Motor neuron (in vitro differentiated cells): ENCODE measurements around the gene CBX1. TPM values are rescaled to one million over a fixed set of nuclear protein-coding genes. Genes with fewer than 3 reads are reported as not detected.
A peak's percentile ranks its signal among the peaks of the same experiment; 100 is the strongest.

Source experiments
- ATAC-seq, 8 experiments: fragments of 200-7000 bp; cut with Tn5 transposase; replicated peaks in 6 of 8; 2 replicates each; pipeline ENCODE4 v1.8.0; 2021; ENCODE audit warnings: mild to moderate bottlenecking in 8 of 8, moderate library complexity in 8 of 8
- H3K27ac ChIP-seq, 2 donors: fragments of 250-450 bp; sonication (Bioruptor Pico); 2 replicates each; pipeline ENCODE4 v1.9.0; 2021; ENCODE audit warnings: antibody characterized with exemption in 2 of 2, mild to moderate bottlenecking in 2 of 2, moderate library complexity in 1 of 2
- H3K4me1 ChIP-seq, 2 donors: fragments of 250-450 bp; sonication (Bioruptor Pico); replicated peaks in 1 of 2; 2 replicates each; pipeline ENCODE4 v1.6.1; 2021; ENCODE audit warnings: antibody characterized with exemption in 2 of 2, mild to moderate bottlenecking in 2 of 2, moderate library complexity in 1 of 2
- H3K4me3 ChIP-seq, 5 donors: fragments of 250-450 bp; sonication (Bioruptor Pico); 2 replicates each; pipeline ENCODE4 v1.9.0; 2021; ENCODE audit warnings: antibody characterized with exemption in 5 of 5, mild to moderate bottlenecking in 5 of 5, moderate library complexity in 4 of 5
- WGBS, 10 experiments: fragments of 450-650 bp; shearing (Covaris generic); methylation state at CpG; one replicate each; pipeline ENCODE4 v1.0.0; 2022; 5-methylcytosine and 5-hydroxymethylcytosine counted together
- in situ Hi-C, 9 experiments: fragments of 400-800 bp; cut with MboI; loops; one replicate each; pipeline ENCODE4 v1.15.0; 2021; ENCODE audit warnings: low sequenced_read_pairs in 9 of 9, low pct_unique_long_range_greater_than_20kb in 2 of 9; ENCODE audit not compliant: unreplicated experiment in 9 of 9
- total RNA-seq, 8 experiments: library from RNA; unstranded; fragments of 300-600 nt; gene quantifications; 2 replicates each; pipeline versions ENCODE4 v1.2.3 to v1.2.4, GENCODE V29; 2022

CBX1 gene
- total RNA-seq, 8 experiments from 2014 or later, result 25.0 to 204 (median 134) TPM

DNA sequence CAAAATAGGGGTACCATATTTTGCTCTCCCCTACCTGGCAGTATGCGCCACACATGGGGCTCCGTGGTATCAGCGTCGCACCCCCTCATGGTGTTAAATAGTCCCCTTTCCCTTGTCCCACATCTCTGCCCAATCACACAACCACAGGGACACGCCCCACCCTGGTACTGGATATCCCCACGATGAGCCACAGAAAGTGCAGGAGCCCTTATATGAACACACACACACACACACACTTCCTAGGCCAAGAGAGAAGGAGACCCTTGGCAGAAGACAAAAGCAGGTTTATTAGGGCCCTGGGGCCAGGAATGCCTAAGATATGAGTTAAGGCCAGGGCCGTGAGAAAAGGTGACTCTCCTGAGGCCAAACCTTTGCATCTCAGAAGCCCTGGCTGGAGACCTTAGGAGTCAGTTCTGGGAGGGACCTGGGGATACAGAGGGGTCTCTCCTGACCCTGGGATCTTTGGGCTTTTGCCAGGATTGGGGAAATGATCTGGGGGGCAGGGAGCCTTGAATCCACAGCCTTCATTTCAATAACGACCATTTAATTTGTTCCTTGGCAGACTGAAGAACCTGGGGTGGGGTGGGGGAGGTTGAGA is 75.3 kb downstream of the CBX1 start:
- H3K4me1 ChIP-seq, result peaks cover 24 to 26% of the 10 kb centered on the region in 2 donors
- 0 to 100% (median 43%) methylated on average over 1 to 4 of the region's 8 CpGs; no CpG with 5 or more reads in 6 of the 10 experiments for WGBS, 10 experiments
- H3K4me3 ChIP-seq, result peak overlapping the region; percentile 29 to 40 (median 32)
- ATAC-seq, result no peak
- peak overlapping the region; percentile 4 to 25 for H3K27ac ChIP-seq
- in situ Hi-C loops, result loop anchor here in 1 of 9 experiments (25.0 kb wide), 1 partner anchor 111 kb away; no protein-coding TSS in a partner anchor

DNA sequence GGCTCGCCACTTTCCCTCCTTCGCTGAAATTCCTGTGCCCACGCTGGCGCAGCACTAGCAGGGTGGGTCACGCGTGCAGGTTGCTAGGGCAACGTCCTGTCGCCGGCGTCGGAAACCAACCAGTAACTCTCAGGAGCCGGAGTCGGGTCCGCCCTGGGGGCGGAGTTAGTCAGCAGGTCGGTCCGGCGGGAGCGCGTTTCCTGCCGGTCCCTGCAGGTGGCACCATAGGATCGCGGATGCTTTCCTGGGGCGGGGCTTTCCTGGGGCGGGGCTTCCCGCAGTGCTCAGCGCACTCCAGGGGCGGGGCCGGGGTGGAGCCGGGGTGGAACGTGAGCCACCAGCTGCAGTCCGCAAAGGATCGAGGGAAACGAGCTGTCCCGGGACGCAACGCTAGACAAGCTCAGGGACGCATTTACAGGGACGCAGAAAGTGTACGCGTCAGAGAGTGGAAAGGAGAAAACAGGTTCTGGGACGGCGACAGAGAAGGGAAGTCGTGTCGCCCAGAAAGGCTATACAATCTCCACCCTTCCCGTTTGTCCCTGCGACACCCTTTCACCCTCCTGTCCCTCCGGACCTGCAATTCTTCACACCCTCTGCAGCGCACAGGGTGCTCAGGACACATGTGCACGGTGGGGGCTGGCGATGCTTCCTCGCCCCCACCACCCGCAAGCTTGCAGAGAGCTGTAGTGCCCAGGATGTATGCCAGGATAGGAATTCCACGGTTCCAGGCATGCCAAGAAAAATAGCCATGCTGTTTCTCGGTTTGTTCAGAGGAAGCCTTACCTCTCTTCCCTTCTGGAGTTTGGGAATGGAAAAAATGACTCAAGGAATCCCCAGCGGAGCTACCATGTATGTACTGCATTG is 76.0 kb downstream of the CBX1 start:
- peak; percentile 68 to 83 (median 77) for ATAC-seq
- Histone ChIP-seq H3K4me1 (peaks cover 24 to 26% of the 10 kb centered on the region in 2 donors), H3K27ac (peak overlapping the region; percentile 17 to 25), H3K4me3 (peak overlapping the region; percentile 29 to 40 (median 32))
- in situ Hi-C loops, result loop anchor here in 1 of 9 experiments (25.0 kb wide), 1 partner anchor 112 kb away; no protein-coding TSS in a partner anchor
- WGBS, 10 experiments, result 0 to 2% (median 0%) methylated on average over 3 to 16 of the region's 56 CpGs; no CpG with 5 or more reads in 3 of the 10 experiments

DNA sequence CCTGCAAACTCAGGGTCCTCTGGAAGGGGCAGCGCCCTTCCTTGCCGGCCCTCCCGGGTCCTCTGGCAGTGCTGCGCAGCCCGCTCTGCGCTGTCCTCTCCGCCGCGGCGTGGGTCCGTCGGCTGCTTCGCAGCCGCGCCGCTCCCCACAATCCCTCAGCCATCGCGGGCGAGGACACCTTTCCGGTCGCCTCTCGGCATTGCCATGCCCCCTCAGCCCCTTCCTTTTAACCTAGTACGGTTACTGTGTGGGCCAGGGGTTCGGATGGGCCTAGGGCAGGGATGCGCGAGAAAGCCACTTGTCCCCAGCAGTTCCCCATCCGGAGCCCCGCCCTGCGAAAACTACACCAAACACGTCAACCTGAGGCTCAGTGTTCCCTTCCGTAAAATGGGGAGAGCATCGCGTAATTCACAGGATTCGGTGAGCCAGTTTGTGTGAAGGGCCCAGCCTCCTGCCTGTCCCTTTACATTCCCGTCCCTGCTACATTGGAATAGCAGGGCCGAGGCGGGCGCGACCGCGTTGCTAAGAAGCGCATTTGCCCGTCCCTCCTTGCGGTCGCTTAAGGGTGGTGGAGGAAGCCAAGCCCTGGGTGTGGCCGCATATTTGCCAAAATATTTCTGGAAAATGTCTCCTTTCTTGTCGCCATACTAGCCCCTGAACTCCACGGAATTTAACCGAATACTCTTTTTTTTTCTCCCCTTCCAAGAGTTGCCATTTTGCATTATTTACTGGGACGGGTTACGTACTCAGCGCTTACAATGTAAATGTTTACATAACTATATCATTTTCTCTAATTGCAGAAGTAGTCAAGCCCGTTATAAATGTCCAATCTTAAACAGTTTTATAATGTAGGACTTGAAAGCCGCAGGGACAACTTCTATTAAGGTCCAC is 76.9 kb downstream of the CBX1 start:
- 0 to 9% (median 3%) methylated on average over 7 to 20 of the region's 54 CpGs; no CpG with 5 or more reads in 1 of the 10 experiments for WGBS, 10 experiments
- peak; percentile 0 to 50 (median 1) for ATAC-seq
- in situ Hi-C loops, result loop anchor here in 2 of 9 experiments (25.0 kb wide), 2 partner anchors 113 to 187 kb away; partner anchors contain the start of genes LRRC46 (in 1 of the 2), MRPL10 (in 1 of the 2) and SCRN2 (in 1 of the 2)
- Histone ChIP-seq H3K4me1 (peaks cover 24 to 26% of the 10 kb centered on the region in 2 donors), H3K4me3 (peak overlapping the region; percentile 18 to 40 (median 30)), H3K27ac (no peak overlapping the region)

DNA sequence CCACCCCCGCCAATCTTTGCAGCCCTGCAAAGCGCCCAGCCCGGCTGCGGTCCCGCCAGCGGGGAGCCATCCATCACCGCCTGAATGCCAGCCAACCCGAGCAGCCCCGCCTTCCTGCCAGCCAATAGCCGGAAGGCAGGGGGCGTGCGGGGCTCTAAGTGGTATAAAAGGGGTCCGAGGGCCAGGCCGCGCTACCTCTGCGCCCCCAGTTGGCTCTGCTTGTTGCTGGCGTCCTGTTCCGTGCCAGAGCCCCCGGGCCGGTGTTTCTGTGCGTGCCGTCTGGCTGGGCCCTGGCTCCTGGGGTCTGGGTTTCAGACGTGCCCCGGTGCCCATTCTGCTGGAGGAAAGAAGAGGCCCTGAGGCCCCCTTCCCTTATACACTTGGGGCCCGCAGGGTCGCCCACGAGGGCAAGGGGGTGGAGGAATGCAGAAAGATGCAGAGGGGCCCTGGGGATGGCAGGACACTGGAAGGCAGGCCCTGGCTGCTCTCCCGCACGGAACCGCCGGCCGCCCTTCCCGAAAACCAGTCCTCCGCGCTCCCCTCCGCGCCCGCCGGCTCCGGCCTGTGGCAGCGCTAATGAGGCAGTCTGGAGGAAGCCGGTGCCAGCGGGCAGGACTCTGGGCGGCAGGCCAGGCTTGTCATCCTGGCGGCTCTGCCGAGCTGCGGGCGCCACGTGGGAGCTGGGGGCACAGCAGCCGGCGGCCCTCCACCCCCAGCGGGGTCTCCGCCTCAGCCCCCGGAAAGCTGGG is 77.7 kb downstream of the CBX1 start:
- in situ Hi-C loops, result loop anchor here in 1 of 9 experiments (25.0 kb wide), 1 partner anchor 186 kb away; the partner anchor contains the start of genes LRRC46, MRPL10 and SCRN2
- H3K27ac ChIP-seq, result peak overlapping the region in 1 of 2 donors; percentile 16
- WGBS, 10 experiments, result 0% methylated on average over 2 of the region's 54 CpGs; no CpG with 5 or more reads in 9 of the 10 experiments
- ATAC-seq, result peak; percentile 1 to 51 (median 40)
- peaks cover 24 to 26% of the 10 kb centered on the region in 2 donors for H3K4me1 ChIP-seq
- H3K4me3 ChIP-seq, result peak overlapping the region; percentile 4 to 40 (median 30)

DNA sequence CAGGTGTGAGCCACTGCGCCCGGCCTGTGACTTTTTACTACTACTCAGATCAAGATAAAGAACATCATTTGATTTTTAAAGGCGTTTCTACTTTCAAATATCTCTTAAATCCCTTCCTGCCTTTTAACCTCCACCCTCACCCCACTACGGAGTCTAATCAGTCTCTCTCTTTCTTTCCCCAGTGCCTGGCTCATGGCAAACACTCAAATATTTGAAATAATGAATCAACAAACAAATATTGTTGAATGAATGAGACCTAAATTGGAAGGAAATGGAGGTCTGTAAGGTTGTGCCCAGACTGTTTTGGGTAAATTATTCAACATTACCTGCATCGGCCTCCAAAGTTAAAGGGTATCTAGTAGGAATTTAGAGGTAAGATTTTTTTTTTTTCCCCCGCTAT is 78.4 kb downstream of the CBX1 start:
- ATAC-seq, result no peak
- WGBS, 10 experiments, result 20 to 100% (median 66%) methylated on average over 2 to 5 of the region's 6 CpGs; no CpG with 5 or more reads in 2 of the 10 experiments
- no peak overlapping the region for H3K27ac ChIP-seq
- no peak overlapping the region for H3K4me3 ChIP-seq
- H3K4me1 ChIP-seq, result peaks cover 27 to 29% of the 10 kb centered on the region in 2 donors
- in situ Hi-C loops, result loop anchor here in 1 of 9 experiments (25.0 kb wide), 1 partner anchor 186 kb away; the partner anchor contains the start of genes LRRC46, MRPL10 and SCRN2

DNA sequence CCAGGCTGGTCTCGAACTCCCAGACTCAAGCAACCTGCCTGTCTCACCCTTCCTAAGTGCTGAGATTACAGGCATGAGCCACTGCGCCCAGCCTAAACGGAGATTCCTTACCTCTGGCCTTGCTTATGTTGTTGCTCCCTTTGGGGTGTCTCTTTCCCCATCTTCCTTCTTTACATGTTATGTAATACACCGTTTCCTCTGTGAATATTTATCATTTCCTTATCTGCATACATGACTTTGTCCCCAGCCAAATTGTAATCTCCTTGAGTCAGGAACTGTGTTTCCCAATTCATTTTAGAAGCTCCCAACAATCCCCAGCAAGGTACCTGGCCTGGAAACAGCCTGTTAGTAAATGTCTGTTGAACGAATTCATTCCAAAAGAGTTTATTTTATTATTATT is 79.3 kb downstream of the CBX1 start:
- no peak for ATAC-seq
- Histone ChIP-seq H3K4me3 (no peak overlapping the region), H3K27ac (no peak overlapping the region), H3K4me1 (peaks cover 29 to 30% of the 10 kb centered on the region in 2 donors)
- 20 to 100% (median 88%) methylated on average over 1 to 5 of the region's 5 CpGs; no CpG with 5 or more reads in 1 of the 10 experiments for WGBS, 10 experiments
- in situ Hi-C loops, result loop anchor here in 1 of 9 experiments (25.0 kb wide), 1 partner anchor 185 kb away; the partner anchor contains the start of genes LRRC46, MRPL10 and SCRN2

Other genes with a start within 250 kb of the CBX1 start
- 1 to 10 TPM; 1.4 to 6.9 (median 4.4) TPM for gene SP2, start 205.2 kb downstream of the CBX1 start, total RNA-seq
- gene PNPO, start 159.9 kb downstream of the CBX1 start, total RNA-seq, result 10 to 100 TPM in 4 of 8 experiments, 1 to 10 TPM in 4; 7.3 to 54.6 (median 10.7) TPM
- 1 to 10 TPM in 2 of 8 experiments, under 1 TPM in 4, not detected in 2; 0.11 to 3.0 (median 0.40) TPM for gene PRR15L, start 143.6 kb downstream of the CBX1 start, total RNA-seq
- 100 to 1,000 TPM in 6 of 8 experiments, 10 to 100 TPM in 2; 86.4 to 209 (median 118) TPM for gene CDK5RAP3, start 130.4 kb downstream of the CBX1 start, total RNA-seq
- 100 to 1,000 TPM in 1 of 8 experiments, 10 to 100 TPM in 2, 1 to 10 TPM in 5; 1.7 to 156 (median 5.7) TPM for gene COPZ2, start 63.7 kb downstream of the CBX1 start, total RNA-seq
- 100 to 1,000 TPM in 4 of 8 experiments, 10 to 100 TPM in 4; 71.9 to 284 (median 99.4) TPM for gene NFE2L1, start 53.1 kb downstream of the CBX1 start, total RNA-seq
- gene SNX11, start 6.3 kb upstream of the CBX1 start, total RNA-seq, result 10 to 100 TPM; 13.3 to 21.8 (median 14.9) TPM